Fibroblast of pulmonary artery (primary cell): ENCODE data around the gene ZNF292.

ENCODE experiments used
- DNase-seq: peaks from one replicate; pipeline ENCODE4 v3.0.0-alpha.2; 2010; ENCODE audit warnings: low read depth
- H3K4me3 ChIP-seq: replicated peaks from 2 replicates; pipeline ENCODE4 v1.5.1; 2011; ENCODE audit warnings: low read depth, mild to moderate bottlenecking, control low read depth, low read length, moderate library complexity
- TF ChIP-seq, protein P1 (sequence below): IDR thresholded peaks from 2 replicates; pipeline ENCODE4 v1.5.1; 2011; ENCODE audit warnings: mild to moderate bottlenecking, control low read depth, low read length, inconsistent platforms; ENCODE audit errors: missing control alignments

ZNF292 gene

GRCh38 chr6:87308970-87309369 lies 153.6 kb downstream of the ZNF292 start:
- no peak for DNase-seq
- TF ChIP-seq, protein P1, sequence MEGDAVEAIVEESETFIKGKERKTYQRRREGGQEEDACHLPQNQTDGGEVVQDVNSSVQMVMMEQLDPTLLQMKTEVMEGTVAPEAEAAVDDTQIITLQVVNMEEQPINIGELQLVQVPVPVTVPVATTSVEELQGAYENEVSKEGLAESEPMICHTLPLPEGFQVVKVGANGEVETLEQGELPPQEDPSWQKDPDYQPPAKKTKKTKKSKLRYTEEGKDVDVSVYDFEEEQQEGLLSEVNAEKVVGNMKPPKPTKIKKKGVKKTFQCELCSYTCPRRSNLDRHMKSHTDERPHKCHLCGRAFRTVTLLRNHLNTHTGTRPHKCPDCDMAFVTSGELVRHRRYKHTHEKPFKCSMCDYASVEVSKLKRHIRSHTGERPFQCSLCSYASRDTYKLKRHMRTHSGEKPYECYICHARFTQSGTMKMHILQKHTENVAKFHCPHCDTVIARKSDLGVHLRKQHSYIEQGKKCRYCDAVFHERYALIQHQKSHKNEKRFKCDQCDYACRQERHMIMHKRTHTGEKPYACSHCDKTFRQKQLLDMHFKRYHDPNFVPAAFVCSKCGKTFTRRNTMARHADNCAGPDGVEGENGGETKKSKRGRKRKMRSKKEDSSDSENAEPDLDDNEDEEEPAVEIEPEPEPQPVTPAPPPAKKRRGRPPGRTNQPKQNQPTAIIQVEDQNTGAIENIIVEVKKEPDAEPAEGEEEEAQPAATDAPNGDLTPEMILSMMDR = no peak
- no peak overlapping the region for H3K4me3 ChIP-seq

DNA sequence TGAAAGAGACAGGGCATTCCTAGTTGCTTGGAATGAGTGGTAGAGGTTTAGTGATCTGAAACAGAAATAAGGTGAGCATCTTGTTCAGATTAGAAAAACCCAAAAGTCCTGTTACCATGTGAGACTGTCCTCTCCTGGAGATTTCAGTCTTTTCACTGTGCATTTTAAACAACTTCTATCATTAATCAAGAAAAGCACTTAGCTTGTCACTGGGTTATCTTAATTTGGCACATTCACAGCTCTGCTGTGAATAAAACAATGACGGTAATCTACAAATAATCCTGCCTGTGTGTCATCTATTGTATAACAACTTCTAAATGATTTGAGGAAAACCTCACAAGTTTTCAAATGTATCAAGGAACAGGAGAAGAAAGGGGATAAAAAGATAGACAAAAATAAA lies 157.5 kb downstream of the ZNF292 start:
- H3K4me3 ChIP-seq = no peak overlapping the region
- no peak for DNase-seq
- TF ChIP-seq, protein P1 = no peak
